PC-9 (cell line): ENCODE measurements around the gene HIC1.

Source experiments
- CTCF ChIP-seq: fragments of 200-600 bp; sonication (generic); conservative IDR thresholded peaks from 2 replicates; pipeline ENCODE4 v1.6.1; 2017; ENCODE audit warnings: mixed run types, antibody characterized with exemption, mild to moderate bottlenecking, moderate library complexity
- EZH2 ChIP-seq: fragments of 200-600 bp; sonication (generic); IDR thresholded peaks from 2 replicates; pipeline ENCODE4 v1.8.0; 2017; ENCODE audit warnings: antibody characterized with exemption, low read depth

- TF ChIP-seq CTCF (no peak), EZH2 (no peak)
Measured at GRCh38 chr17:2060385-2060658, 5.4 kb downstream of the HIC1 start.
